Placental epithelial cell (primary cell): ENCODE measurements around the gene KDM3A. TPM values are rescaled to one million over a fixed set of nuclear protein-coding genes. Genes with fewer than 3 reads are reported as not detected.

Experiments
- small RNA-seq: library from RNA; depleted of rRNA; stranded (forward); fragments of <200 nt; gene quantifications from one replicate; pipeline ENCODE3, GENCODE V24; 2012
- total RNA-seq: library from RNA; depleted of rRNA; stranded (reverse); fragments of >200 nt; gene quantifications from 2 replicates; pipeline ENCODE4 v1.2.3, GENCODE V29; 2012

The KDM3A gene, protein sequence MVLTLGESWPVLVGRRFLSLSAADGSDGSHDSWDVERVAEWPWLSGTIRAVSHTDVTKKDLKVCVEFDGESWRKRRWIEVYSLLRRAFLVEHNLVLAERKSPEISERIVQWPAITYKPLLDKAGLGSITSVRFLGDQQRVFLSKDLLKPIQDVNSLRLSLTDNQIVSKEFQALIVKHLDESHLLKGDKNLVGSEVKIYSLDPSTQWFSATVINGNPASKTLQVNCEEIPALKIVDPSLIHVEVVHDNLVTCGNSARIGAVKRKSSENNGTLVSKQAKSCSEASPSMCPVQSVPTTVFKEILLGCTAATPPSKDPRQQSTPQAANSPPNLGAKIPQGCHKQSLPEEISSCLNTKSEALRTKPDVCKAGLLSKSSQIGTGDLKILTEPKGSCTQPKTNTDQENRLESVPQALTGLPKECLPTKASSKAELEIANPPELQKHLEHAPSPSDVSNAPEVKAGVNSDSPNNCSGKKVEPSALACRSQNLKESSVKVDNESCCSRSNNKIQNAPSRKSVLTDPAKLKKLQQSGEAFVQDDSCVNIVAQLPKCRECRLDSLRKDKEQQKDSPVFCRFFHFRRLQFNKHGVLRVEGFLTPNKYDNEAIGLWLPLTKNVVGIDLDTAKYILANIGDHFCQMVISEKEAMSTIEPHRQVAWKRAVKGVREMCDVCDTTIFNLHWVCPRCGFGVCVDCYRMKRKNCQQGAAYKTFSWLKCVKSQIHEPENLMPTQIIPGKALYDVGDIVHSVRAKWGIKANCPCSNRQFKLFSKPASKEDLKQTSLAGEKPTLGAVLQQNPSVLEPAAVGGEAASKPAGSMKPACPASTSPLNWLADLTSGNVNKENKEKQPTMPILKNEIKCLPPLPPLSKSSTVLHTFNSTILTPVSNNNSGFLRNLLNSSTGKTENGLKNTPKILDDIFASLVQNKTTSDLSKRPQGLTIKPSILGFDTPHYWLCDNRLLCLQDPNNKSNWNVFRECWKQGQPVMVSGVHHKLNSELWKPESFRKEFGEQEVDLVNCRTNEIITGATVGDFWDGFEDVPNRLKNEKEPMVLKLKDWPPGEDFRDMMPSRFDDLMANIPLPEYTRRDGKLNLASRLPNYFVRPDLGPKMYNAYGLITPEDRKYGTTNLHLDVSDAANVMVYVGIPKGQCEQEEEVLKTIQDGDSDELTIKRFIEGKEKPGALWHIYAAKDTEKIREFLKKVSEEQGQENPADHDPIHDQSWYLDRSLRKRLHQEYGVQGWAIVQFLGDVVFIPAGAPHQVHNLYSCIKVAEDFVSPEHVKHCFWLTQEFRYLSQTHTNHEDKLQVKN (N-terminal part only)
- 22.7 and 40.8 TPM in 2 replicates for total RNA-seq

DNA sequence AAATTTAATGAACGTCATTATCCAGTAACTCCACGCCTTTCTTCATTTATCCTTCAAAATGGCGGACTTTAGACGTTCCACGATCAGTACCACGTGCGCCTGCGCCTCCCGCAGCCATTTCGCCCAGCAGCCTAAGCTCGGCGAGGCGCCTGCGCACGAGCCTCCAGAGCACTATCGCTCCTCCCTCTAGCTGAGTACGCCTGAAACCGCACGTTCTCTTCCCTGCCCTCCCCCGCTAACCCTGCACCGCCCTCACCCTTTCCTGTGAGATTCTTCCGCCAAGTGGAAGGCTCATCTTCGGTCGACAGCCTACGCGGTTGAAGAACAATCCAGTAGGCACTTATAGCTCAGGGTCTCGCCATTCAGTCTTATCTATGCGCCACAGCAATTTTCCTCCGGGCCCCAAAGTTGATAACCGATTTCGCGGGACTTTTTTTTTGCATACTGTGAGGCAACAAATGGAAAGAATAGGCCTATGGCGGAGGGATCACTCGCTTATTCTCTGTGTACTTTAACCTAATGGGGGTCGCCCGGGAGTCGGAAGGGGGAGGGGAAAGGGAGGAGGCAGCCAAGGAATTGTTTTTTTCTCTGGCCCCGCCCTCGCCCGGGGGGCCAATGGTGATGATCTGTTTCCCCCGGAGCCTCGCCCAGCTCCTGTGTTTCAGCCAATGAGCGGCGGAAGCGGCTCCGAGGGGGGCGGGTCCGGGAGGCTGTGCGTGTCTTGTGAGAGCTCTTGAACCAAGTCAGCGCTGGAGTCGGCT is at the start of gene KDM3A:
Gene KDM3A (plus strand): TSS at position 741 of the 761 bp plus-strand sequence. CDS start 677 bp downstream, outside the sequence.

Small RNA genes lying within 50 kb of the gene (small RNA-seq; reads per million reads assigned to genes)
- gene RNU6-640P = not detected

Other genes with a start within 250 kb of the KDM3A start
- 55.7 and 71.9 TPM in 2 replicates for gene IMMT, start 245.9 kb upstream of the KDM3A start, total RNA-seq
- 9.0 and 33.6 TPM in 2 replicates for gene MRPL35, start 241.9 kb upstream of the KDM3A start, total RNA-seq
- under 0.01 and 0.65 TPM in 2 replicates for gene REEP1, start 103.7 kb upstream of the KDM3A start, total RNA-seq
- gene CHMP3, start 122.1 kb downstream of the KDM3A start, total RNA-seq = 44.0 and 63.3 TPM in 2 replicates
- gene RNF103, start 182.5 kb downstream of the KDM3A start, total RNA-seq = 14.7 and 20.4 TPM in 2 replicates